ENCODE results near the gene LSM14B.
"Not testable (repeated sequence)": the region's sequence is repeated elsewhere in the genome, so short reads cannot be mapped to it uniquely, and the experiment has no call there.

The LSM14B gene

DNA sequence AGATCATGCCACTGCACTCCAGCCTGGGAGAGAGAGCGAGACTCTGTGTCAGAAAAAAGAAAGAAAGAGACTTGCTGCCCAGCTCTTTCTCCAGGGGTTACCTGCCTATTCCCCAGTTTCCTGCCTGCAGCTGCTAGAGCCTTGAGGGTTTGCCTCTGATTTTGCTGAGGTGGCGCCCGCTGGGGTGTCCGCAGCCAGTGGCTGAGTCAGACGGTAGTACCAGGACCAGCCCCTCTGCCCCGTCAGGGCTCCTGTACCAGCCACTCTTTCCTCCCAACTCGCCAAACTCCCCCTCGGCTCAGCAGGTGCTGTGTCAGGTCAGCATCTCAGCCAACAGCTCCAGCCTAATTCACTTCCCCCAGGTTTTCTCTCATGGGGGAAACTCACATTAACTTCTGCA lies 7.4 kb upstream of the LSM14B start:
- DNase-seq (ENCODE audit: low spot score): no peak

DNA sequence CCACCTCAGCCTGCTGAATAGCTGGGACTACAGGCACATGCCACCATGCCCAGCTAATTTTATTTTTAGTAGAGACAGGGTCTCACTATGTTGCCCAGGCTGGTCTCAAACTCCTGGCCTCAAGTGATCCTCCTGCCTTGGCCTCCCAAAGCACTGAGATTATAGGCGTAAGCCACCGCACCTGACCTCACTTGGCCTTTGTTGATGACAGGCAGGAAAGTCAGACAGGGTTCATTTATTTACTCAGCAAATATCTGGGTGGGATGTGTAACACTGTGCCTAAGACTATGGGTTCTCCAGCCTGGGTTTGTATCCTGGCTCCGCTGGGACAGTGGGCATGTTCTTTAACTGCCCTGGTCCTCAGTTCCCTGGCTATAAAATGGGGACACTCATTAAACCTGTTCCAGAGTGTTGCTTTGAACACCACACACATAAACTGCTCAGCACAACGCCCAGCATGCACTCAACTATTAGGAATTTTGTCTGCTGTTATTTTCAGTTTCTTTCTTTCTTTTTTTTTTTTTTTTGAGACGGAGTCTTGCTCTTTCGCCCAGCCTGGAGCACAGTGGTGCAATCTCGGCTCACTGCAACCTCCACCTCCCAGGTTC lies 6.4 kb upstream of the LSM14B start:
- not testable (repeated sequence) for DNase-seq (ENCODE audit: low spot score)

DNA sequence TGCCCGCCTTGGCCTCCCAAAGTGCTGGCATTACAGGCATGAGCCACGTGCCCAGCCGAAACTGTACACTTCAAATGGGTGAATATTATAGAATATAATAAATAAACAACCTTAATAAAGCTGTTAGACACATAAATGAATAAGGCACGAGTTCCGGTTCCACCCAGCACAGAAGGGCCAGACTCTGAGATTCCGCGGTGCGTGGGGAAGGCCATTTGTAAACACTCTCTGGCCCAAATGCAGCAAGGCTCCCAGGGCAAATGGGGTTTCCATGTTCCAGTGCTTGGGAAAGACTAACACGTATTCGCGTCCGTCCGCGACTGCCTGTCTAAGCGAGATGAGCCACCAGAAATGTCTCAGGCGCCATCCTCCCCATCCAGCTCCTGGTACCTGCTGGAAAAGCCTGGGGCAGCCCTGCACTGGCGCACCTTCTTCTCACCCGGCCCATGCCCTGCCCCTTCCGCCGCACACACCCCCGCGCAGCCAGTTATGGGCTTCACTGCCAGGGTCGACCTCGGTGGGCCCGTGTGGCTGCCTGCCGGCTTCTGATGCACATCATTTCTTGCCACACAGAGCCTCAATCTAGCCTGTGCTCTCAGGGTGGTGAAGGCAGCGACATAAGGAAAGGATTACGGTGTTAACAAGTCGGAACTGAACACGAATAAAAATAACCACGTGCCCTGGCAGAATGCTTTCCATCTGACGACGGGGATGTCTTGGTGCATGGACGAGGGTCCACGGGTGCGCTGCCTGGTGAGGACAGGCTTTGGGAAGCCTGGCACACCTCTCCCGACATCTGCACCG lies 5.5 kb upstream of the LSM14B start:
- no peak for DNase-seq (ENCODE audit: low spot score)

DNA sequence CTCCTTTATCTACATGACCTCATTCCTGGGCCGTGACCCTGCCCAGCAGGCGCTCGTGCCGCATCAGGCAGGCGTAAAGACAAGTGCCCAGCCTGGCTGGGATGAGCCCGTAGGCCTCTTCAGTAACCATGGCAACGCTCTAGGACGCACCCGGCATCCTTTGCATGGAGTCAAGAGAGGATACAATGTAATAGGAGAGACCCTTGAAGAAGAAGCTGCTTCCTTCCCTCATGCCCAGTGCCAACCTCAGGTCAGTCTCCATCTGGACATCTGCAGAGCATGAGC lies 5.0 kb upstream of the LSM14B start:
- DNase-seq (ENCODE audit: low spot score): no peak

- no peak for DNase-seq (ENCODE audit: low spot score)
Measured at GRCh38 chr20:62117658-62118057, 4.6 kb upstream of the LSM14B start.

DNA sequence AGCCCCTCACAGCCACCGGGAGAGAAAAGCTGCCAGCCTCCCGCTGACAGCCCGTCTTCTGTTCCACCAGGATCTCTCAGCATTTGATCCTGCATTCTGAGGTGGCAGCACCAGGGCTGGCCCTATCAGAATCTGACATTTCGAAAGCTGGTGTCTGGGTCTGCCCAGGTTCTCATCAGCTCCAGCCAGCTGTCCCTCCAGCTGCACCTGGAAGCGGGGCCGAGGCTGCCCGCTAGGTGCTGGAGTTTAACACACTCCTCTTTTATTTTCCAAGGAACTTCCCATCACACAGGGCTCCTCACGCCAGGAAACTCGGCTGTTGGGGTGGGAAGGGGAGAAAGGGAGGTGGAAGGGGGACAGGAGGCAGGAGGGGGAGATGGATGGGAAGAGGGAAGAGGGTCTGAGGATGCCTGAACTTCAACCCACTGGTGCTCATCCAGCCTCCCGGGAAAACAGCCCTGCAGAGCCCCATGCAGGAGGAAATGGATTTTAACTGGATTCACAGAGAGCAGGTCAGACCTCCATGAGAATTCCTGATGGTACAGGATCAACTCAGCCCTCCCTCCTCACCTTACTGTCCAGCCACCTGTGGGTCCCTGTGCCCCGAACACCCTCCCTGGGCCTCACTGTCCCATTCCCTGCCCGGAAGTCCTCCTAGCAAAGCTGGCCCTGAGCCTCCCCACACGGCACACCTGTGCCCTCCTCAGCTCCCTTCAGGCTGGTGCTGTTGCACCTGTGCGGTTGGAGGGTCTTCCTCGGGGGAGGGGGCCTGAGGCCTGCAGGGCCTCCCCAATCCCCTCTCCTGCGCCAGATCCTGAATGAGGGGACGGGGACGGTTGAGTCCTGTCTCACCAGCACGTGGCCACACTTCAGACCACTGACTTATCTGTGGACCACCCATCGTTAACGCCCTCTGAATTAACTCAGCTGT lies 3.9 kb upstream of the LSM14B start:
- DNase-seq (ENCODE audit: low spot score): no peak

- no peak for DNase-seq (ENCODE audit: low spot score)
Measured at GRCh38 chr20:62119115-62119514, 3.2 kb upstream of the LSM14B start.

GRCh38 chr20:62119591-62120364 lies 2.5 kb upstream of the LSM14B start:
- DNase-seq (ENCODE audit: low spot score): no peak

DNA sequence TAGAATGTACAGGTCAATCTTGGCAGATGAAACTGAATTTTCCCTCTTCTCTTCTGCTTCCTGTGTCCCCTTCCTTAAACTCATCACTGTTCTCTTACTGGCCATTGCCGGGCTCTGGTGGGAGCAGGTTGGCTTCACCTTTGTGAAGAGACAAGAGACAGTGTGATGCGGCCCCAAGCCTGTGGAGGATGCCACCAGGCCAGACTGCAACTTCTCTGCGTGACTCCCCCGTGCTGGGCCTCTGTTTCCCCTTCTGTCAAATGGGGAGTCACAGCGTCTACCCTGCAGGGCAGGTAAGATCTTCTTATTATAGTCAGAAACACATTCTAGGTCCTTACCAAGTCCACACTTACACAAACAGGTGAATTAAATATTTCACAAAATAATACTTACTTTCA lies 1.9 kb upstream of the LSM14B start:
- no peak for DNase-seq (ENCODE audit: low spot score)

GRCh38 chr20:62120990-62121775 lies 1.1 kb upstream of the LSM14B start:
- DNase-seq (ENCODE audit: low spot score): no peak

DNA sequence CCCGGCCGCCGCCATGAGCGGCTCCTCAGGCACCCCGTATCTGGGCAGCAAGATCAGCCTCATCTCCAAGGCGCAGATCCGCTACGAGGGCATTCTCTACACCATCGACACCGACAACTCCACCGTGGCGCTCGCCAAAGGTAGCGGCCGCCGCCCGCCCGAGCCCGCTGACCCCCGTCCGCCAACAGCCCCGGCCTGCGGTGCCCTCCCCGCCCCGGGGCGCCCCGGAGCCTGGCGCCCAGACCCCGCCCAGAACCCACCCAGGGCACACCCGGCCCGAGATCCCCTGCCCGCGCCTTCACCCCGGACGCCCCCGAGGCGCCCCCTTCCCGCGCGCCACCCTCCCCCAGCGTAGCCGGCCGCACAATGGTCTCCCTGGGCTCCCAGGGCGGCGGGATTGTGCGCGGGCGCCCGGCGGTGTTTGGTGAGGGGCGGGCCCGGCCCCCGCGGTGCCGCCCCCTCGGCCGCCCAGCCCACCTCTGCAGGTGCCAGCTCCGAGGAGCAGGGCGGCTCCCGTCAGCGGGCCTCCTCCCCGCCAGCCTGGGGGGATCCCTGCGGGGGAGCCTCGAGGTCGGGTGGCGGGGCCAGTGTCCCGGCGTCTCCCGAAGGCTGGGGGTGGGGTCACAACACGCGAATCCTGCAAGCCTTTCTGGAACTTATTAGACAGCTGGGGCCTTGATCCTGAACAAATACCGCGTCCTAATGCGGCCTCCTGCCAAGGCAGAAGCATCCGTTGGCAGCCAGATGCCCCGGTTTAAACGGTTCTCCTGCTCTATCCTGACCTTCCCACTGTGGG lies 577 bp downstream of the LSM14B start:
- no peak for DNase-seq (ENCODE audit: low spot score)

DNA sequence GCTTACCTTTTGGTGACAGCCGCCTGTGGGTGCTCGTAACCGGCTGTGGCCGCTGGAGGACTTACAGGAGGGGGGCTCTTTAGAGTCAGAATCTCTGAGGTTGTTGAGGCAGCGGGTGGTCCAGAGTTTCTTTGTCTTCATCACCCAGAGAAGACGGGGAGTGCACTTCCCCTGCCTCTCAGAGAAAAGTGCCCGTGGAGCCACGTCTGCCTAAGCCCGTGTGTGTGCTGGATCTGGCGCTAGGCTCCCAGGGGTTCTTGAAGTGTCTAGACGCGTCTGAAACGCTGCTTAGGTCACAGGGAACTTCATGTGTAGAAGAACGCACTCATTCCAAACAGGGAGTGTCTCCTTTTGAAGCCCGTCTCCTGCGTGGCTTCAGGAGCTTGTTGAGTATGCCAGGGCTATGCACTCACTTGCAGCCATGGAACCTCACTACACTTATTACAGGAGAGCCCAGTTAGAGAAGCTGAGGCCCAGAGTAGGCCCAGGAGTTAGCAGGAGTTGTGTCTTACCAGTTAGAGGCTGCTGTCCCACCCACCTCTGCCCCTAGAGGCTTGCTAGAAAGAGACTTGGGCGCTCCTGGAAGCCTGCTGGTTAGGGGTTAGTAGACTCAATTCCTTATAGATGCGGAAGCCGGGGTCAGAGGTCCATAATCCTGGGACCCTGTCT lies 1.3 kb downstream of the LSM14B start:
- no peak for DNase-seq (ENCODE audit: low spot score)

- DNase-seq (ENCODE audit: low spot score): no peak
Measured at GRCh38 chr20:62126141-62126540, 3.9 kb downstream of the LSM14B start.

DNA sequence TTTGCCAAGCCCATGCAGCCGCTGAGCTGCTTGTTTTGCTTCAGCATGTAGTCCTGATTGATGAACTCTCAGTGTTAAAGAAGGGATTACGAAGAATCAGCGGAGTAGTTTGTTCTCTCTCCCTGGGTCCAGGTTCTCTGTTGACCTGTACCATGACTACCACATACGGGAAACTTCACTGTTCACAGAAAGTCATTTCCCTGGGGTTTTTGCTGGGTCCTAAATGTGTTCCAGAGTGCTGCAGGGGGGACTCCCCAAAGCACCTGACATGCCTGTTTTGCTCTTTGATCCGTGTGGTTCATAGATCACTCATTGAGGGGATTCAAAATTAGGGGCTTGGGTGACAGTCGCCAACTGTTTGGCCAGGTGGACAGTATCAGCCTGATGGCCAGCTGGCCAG lies 5.5 kb downstream of the LSM14B start:
- no peak for DNase-seq (ENCODE audit: low spot score)

- DNase-seq (ENCODE audit: low spot score): no peak
Measured at GRCh38 chr20:62128502-62128901, 6.2 kb downstream of the LSM14B start.

GRCh38 chr20:62129731-62130531 lies 7.7 kb downstream of the LSM14B start:
- DNase-seq (ENCODE audit: low spot score): no peak

- no peak for DNase-seq (ENCODE audit: low spot score)
Measured at GRCh38 chr20:62131560-62132320, 9.5 kb downstream of the LSM14B start.

DNA sequence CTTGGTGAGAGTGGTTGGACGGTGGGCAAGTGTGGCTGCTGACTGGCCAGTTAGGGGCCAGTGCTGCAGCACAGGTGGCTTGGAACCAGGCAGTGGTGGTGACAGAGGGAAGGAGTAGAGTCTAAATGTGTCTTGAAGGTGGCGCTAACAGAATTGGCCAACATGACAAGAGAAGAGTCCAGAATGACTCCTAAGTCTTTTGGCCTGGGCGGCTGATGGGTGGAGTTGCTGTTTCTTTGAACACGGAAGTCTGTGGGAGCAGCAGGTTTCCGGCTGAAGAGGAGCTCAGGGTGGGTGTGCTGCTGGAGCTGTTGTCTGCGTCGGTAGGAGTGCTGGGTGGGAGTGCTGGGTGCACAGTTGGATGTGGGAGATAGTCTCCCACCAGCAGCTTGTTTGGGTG lies 10.1 kb downstream of the LSM14B start:
- no peak for DNase-seq (ENCODE audit: low spot score)

All from hematopoietic multipotent progenitor cell treated with erythropoietin and hydrocortisone succinate and interleukin-3 and kit ligand, for 15 days (in vitro differentiated cells).